ENCODE measurements around the gene PAN2. TPM values are rescaled to one million over a fixed set of nuclear protein-coding genes. Genes with fewer than 3 reads are reported as not detected.
"Not testable (repeated sequence)": the region's sequence is repeated elsewhere in the genome, so short reads cannot be mapped to it uniquely, and the experiment has no call there.

PAN2 gene
- total RNA-seq, 1 donor from 2014 or later = 15.4 TPM

- no peak for DNase-seq (ENCODE audit: low read depth)
Measured at GRCh38 chr12:56326533-56326932, 7.3 kb downstream of the PAN2 start.

GRCh38 chr12:56326126-56326525 is 7.7 kb downstream of the PAN2 start:
- Mint-ChIP-seq H3K4me3 (ENCODE audit: unreplicated experiment) (no peak overlapping the region), H3K4me1 (ENCODE audit: low read depth, unreplicated experiment) (no peaks in the 10 kb centered on the region), H3K27me3 (ENCODE audit: low read depth, unreplicated experiment) (no peaks in the 10 kb centered on the region), H3K36me3 (ENCODE audit: low read depth, unreplicated experiment) (peaks cover 20% of the 10 kb centered on the region), H3K27ac (ENCODE audit: unreplicated experiment) (no peak overlapping the region), H3K9me3 (ENCODE audit: unreplicated experiment) (no peaks in the 10 kb centered on the region)
- no peak overlapping the region for H3K4me3 ChIP-seq (ENCODE audit: insufficient read depth, low read depth, low read length)
- no peak for DNase-seq (ENCODE audit: low read depth)
- H3K36me3 ChIP-seq (ENCODE audit: insufficient read depth, low read length) = peaks cover 2% of the 10 kb centered on the region
- H2AFZ ChIP-seq (ENCODE audit: low read depth, low read length) = no peak overlapping the region
- no peaks in the 10 kb centered on the region for H4K20me1 ChIP-seq (ENCODE audit: insufficient read depth, low read length)
- H3K27ac ChIP-seq (ENCODE audit: low read depth, low read length) = no peak overlapping the region
- no peaks in the 10 kb centered on the region for H3K4me1 ChIP-seq (ENCODE audit: insufficient read depth, low read length)
- H3K27me3 ChIP-seq (ENCODE audit: insufficient read depth, low read length) = no peaks in the 10 kb centered on the region
- H3K79me2 ChIP-seq (ENCODE audit: insufficient read depth, low read length) = no peaks in the 10 kb centered on the region
- TF ChIP-seq EZH2 (IDR thresholded peaks at IDR 0.05; ENCODE audit: insufficient read depth, low read length) = no peak
- no peak for TF ChIP-seq CTCF (IDR thresholded peaks at IDR 0.05; ENCODE audit: insufficient read depth, low read depth, low read length)
- H3K9ac ChIP-seq (ENCODE audit: low read length) = no peak overlapping the region
- H3K9me3 ChIP-seq (ENCODE audit: insufficient read depth, low read depth, low read length) = no peaks in the 10 kb centered on the region
- no peak overlapping the region for H3K4me2 ChIP-seq (ENCODE audit: low read length)
- FAIRE-seq = no peak

More at GRCh38 chr12:56326533-56326932, 7.3 kb downstream of the PAN2 start:
- Histone ChIP-seq H3K9me3 (ENCODE audit: insufficient read depth, low read depth, low read length) (no peaks in the 10 kb centered on the region), H3K4me2 (ENCODE audit: low read length) (no peak overlapping the region), H3K27me3 (ENCODE audit: insufficient read depth, low read length) (no peaks in the 10 kb centered on the region), H3K4me3 (ENCODE audit: insufficient read depth, low read depth, low read length) (no peak overlapping the region), H3K4me1 (ENCODE audit: insufficient read depth, low read length) (no peaks in the 10 kb centered on the region), H4K20me1 (ENCODE audit: insufficient read depth, low read length) (no peaks in the 10 kb centered on the region), H2AFZ (ENCODE audit: low read depth, low read length) (no peak overlapping the region), H3K9ac (ENCODE audit: low read length) (no peak overlapping the region), H3K27ac (ENCODE audit: low read depth, low read length) (no peak overlapping the region), H3K79me2 (ENCODE audit: insufficient read depth, low read length) (no peaks in the 10 kb centered on the region), H3K36me3 (ENCODE audit: insufficient read depth, low read length) (peaks cover 2% of the 10 kb centered on the region)
- Mint-ChIP-seq H3K27me3 (ENCODE audit: low read depth, unreplicated experiment) (no peaks in the 10 kb centered on the region), H3K36me3 (ENCODE audit: low read depth, unreplicated experiment) (peaks cover 20% of the 10 kb centered on the region), H3K4me1 (ENCODE audit: low read depth, unreplicated experiment) (no peaks in the 10 kb centered on the region), H3K9me3 (ENCODE audit: unreplicated experiment) (no peaks in the 10 kb centered on the region), H3K27ac (ENCODE audit: unreplicated experiment) (no peak overlapping the region), H3K4me3 (ENCODE audit: unreplicated experiment) (no peak overlapping the region)
- FAIRE-seq = no peak
- TF ChIP-seq EZH2 (IDR thresholded peaks at IDR 0.05; ENCODE audit: insufficient read depth, low read length) (no peak), CTCF (IDR thresholded peaks at IDR 0.05; ENCODE audit: insufficient read depth, low read depth, low read length) (no peak)

GRCh38 chr12:56324206-56324605 is 9.6 kb downstream of the PAN2 start:
- Histone ChIP-seq H3K9me3 (ENCODE audit: insufficient read depth, low read depth, low read length) (no peaks in the 10 kb centered on the region), H2AFZ (ENCODE audit: low read depth, low read length) (no peak overlapping the region), H3K9ac (ENCODE audit: low read length) (no peak overlapping the region), H3K27me3 (ENCODE audit: insufficient read depth, low read length) (no peaks in the 10 kb centered on the region), H3K4me1 (ENCODE audit: insufficient read depth, low read length) (no peaks in the 10 kb centered on the region), H3K79me2 (ENCODE audit: insufficient read depth, low read length) (no peaks in the 10 kb centered on the region), H3K27ac (ENCODE audit: low read depth, low read length) (no peak overlapping the region), H3K4me3 (ENCODE audit: insufficient read depth, low read depth, low read length) (no peak overlapping the region), H3K4me2 (ENCODE audit: low read length) (no peak overlapping the region), H4K20me1 (ENCODE audit: insufficient read depth, low read length) (no peaks in the 10 kb centered on the region), H3K36me3 (ENCODE audit: insufficient read depth, low read length) (peaks cover 2% of the 10 kb centered on the region)
- Mint-ChIP-seq H3K4me1 (ENCODE audit: low read depth, unreplicated experiment) (no peaks in the 10 kb centered on the region), H3K4me3 (ENCODE audit: unreplicated experiment) (no peak overlapping the region), H3K27me3 (ENCODE audit: low read depth, unreplicated experiment) (no peaks in the 10 kb centered on the region), H3K36me3 (ENCODE audit: low read depth, unreplicated experiment) (peaks cover 20% of the 10 kb centered on the region), H3K27ac (ENCODE audit: unreplicated experiment) (no peak overlapping the region), H3K9me3 (ENCODE audit: unreplicated experiment) (no peaks in the 10 kb centered on the region)
- TF ChIP-seq CTCF (IDR thresholded peaks at IDR 0.05; ENCODE audit: insufficient read depth, low read depth, low read length) (no peak), EZH2 (IDR thresholded peaks at IDR 0.05; ENCODE audit: insufficient read depth, low read length) (no peak)
- no peak for FAIRE-seq
- no peak for DNase-seq (ENCODE audit: low read depth)

- H3K79me2 ChIP-seq (ENCODE audit: insufficient read depth, low read length); H3K4me3 Mint-ChIP-seq (ENCODE audit: unreplicated experiment); H3K4me2 ChIP-seq (ENCODE audit: low read length); H3K9me3 Mint-ChIP-seq (ENCODE audit: unreplicated experiment); H3K27me3 Mint-ChIP-seq (ENCODE audit: low read depth, unreplicated experiment); H3K9me3 ChIP-seq (ENCODE audit: insufficient read depth, low read depth, low read length); H3K36me3 ChIP-seq (ENCODE audit: insufficient read depth, low read length); H4K20me1 ChIP-seq (ENCODE audit: insufficient read depth, low read length); H3K4me1 ChIP-seq (ENCODE audit: insufficient read depth, low read length); H3K4me3 ChIP-seq (ENCODE audit: insufficient read depth, low read depth, low read length); H3K27me3 ChIP-seq (ENCODE audit: insufficient read depth, low read length); H3K27ac Mint-ChIP-seq (ENCODE audit: unreplicated experiment); H3K27ac ChIP-seq (ENCODE audit: low read depth, low read length); H3K9ac ChIP-seq (ENCODE audit: low read length); FAIRE-seq; DNase-seq (ENCODE audit: low read depth); H3K4me1 Mint-ChIP-seq (ENCODE audit: low read depth, unreplicated experiment); H2AFZ ChIP-seq (ENCODE audit: low read depth, low read length): not testable (repeated sequence)
- peaks cover 14% of the 10 kb centered on the region for H3K36me3 Mint-ChIP-seq (ENCODE audit: low read depth, unreplicated experiment)
Measured at GRCh38 chr12:56321610-56322009, 12.2 kb downstream of the PAN2 start.
